ENCODE results near the gene ACO2. TPM values are rescaled to one million over a fixed set of nuclear protein-coding genes. Genes with fewer than 3 reads are reported as not detected.
A peak's percentile ranks its signal among the peaks of the same experiment; 100 is the strongest.

The ACO2 gene
- total and polyA plus RNA-seq, 10 of the 15 experiments (the other 5 are each of a cell fraction or from before 2014, with no cell fraction given) = 21.4 to 214 (median 88.5) TPM

GRCh38 chr22:41480397-41480735 lies 11.4 kb downstream of the ACO2 start:
- WGBS (ENCODE audit: insufficient coverage, insufficient replicate concordance, low lambda C conversion rate, missing lambda C conversion rate) = 34% methylated on average over 7 of the region's 7 CpGs
- intact Hi-C loops (cut with micrococcal nuclease; ENCODE audit: unreplicated experiment) = no loop called here
- no peak overlapping the region for H3K9ac ChIP-seq (ENCODE audit: control insufficient read depth, insufficient read depth, low read length)
- 0 out of 2 replicates have a peak overlapping the region, but pooled peaks have one; percentile 17 for H3K4me2 ChIP-seq (ENCODE audit: control insufficient read depth, insufficient read depth)
- no peak overlapping the region; the same call in 1 of the 2 replicates for H3K27ac ChIP-seq (ENCODE audit: control insufficient read depth, insufficient read depth)
- H3K79me2 ChIP-seq (ENCODE audit: control insufficient read depth, insufficient read depth, low read length) = peaks cover 79% of the 10 kb centered on the region
- no peak for ATAC-seq
- no peak for DNase-seq (ENCODE audit: low read depth, low spot score)
- BruUV-seq (replicated peaks) = no TSS peak
- in situ Hi-C loops (cut with MboI) = no loop called here
- SMC1A ChIA-PET (ENCODE audit: uncharacterized antibody, unreplicated experiment) = interaction anchor here (1.0 to 6.5 kb wide), 8 partner anchors 8 to 77 kb away, joined by 3 to 59 read pairs (median 12); partner anchors contain the start of genes ACO2, PHF5A and TOB2
- FAIRE-seq = no peak
- no peaks in the 10 kb centered on the region for H4K20me1 ChIP-seq (ENCODE audit: control insufficient read depth, insufficient read depth)
- no peaks in the 10 kb centered on the region for H3K9me3 ChIP-seq (replicated peaks; ENCODE audit: control insufficient read depth, insufficient read depth, low read length)
- RAD21 ChIA-PET (ENCODE audit: unreplicated experiment) = interaction anchor here (1.5 to 3.0 kb wide), 4 partner anchors 19 to 77 kb away, joined by 4 to 19 read pairs (median 12); partner anchors contain the start of gene TOB2
- H3K4me3 ChIP-seq = no peak overlapping the region
- CTCF ChIA-PET = interaction anchor here (1.6 to 5.2 kb wide), 3 partner anchors 11 to 77 kb away, joined by 5 to 26 read pairs (median 26); partner anchors contain the start of genes ACO2 and PHF5A
- no peaks in the 10 kb centered on the region for H3K27me3 ChIP-seq (replicated peaks in 1 of 2; ENCODE audit: control insufficient read depth in 2 of 2, insufficient read depth in 2 of 2, low read length in 1 of 2)
- peaks cover 57% of the 10 kb centered on the region for H3K4me1 ChIP-seq (ENCODE audit: control insufficient read depth, insufficient read depth, low read length)
- H2AFZ ChIP-seq (ENCODE audit: control insufficient read depth, low read depth, low read length) = no peak overlapping the region
- POLR2A ChIA-PET = interaction anchor here (0.6 to 9.0 kb wide), 6 partner anchors 9 to 109 kb away, joined by 3 to 122 read pairs (median 6); partner anchors contain the start of genes ACO2, PHF5A and TOB2
- peaks cover 0 to 6% of the 10 kb centered on the region in 2 experiments; a peak in 2 of 4 replicates for H3K36me3 ChIP-seq (ENCODE audit: control insufficient read depth in 2 of 2, insufficient read depth in 2 of 2, low read length in 1 of 2)
- TF ChIP-seq KDM1A (IDR thresholded peaks at IDR 0.05; ENCODE audit: borderline replicate concordance) = no peak
- TF ChIP-seq HDAC2 (IDR thresholded peaks at IDR 0.05) = no peak
- no peak for TF ChIP-seq CBFB (IDR thresholded peaks at IDR 0.05; ENCODE audit: low read depth)
- TF ChIP-seq SPI1 (IDR thresholded peaks at IDR 0.05; ENCODE audit: borderline replicate concordance, insufficient read depth, low read depth, low read length) = no peak
- TF ChIP-seq RELA (IDR thresholded peaks at IDR 0.05; ENCODE audit: borderline replicate concordance, partially characterized antibody) = no peak
- TF ChIP-seq POLR2AphosphoS2 (IDR thresholded peaks at IDR 0.05; ENCODE audit: low read depth, low read length) = no peak
- no peak for TF ChIP-seq E4F1 (IDR thresholded peaks at IDR 0.05; ENCODE audit: borderline replicate concordance, partially characterized antibody)
- no peak for TF ChIP-seq CEBPZ (IDR thresholded peaks at IDR 0.05; ENCODE audit: low read depth, low read length)
- TF ChIP-seq MEF2B (IDR thresholded peaks at IDR 0.05; ENCODE audit: partially characterized antibody, poor library complexity, severe bottlenecking) = no peak
- no peak for TF ChIP-seq RAD51 (IDR thresholded peaks at IDR 0.05)
- TF ChIP-seq SMAD5 (IDR thresholded peaks at IDR 0.05; ENCODE audit: low read depth) = no peak
- no peak for TF ChIP-seq NFXL1 (IDR thresholded peaks at IDR 0.05; ENCODE audit: borderline replicate concordance)
- no peak for TF ChIP-seq IRF5 (IDR thresholded peaks at IDR 0.05; ENCODE audit: borderline replicate concordance)
- TF ChIP-seq SUPT20H (IDR thresholded peaks at IDR 0.05; ENCODE audit: borderline replicate concordance, control insufficient read depth, low read depth, low read length) = no peak
- TF ChIP-seq ATF3 (IDR thresholded peaks at IDR 0.05; ENCODE audit: borderline replicate concordance, extremely low read depth, low read depth, low read length) = no peak
- TF ChIP-seq IKZF2 (IDR thresholded peaks at IDR 0.05) = no peak

Data from GM12878 (cell line).